Colonic mucosa (tissue), 4 donors: ENCODE results near the gene UNC5C. TPM values are rescaled to one million over a fixed set of nuclear protein-coding genes. Genes with fewer than 3 reads are reported as not detected.
"Not testable (repeated sequence)": the region's sequence is repeated elsewhere in the genome, so short reads cannot be mapped to it uniquely, and the experiment has no call there.

Experiments
- DNase-seq: peaks from one replicate; pipeline ENCODE4 v3.0.0-alpha.2; 2020
- H3K27ac ChIP-seq: fragments of 200-600 bp; one replicate; pipeline ENCODE4 v1.8.0; 2021
- H3K27me3 ChIP-seq: fragments of 200-600 bp; one replicate; pipeline ENCODE4 v1.8.0; 2021
- H3K36me3 ChIP-seq: fragments of 200-600 bp; one replicate; pipeline ENCODE4 v1.8.0; 2021
- H3K4me1 ChIP-seq: fragments of 200-600 bp; one replicate; pipeline ENCODE4 v1.8.0; 2021; ENCODE audit warnings: mild to moderate bottlenecking
- H3K4me3 ChIP-seq: fragments of 200-600 bp; one replicate; pipeline ENCODE4 v1.8.0; 2021
- H3K9ac ChIP-seq, 2 donors: one replicate each; pipeline ENCODE4 v1.7.0; 2013; ENCODE audit warnings: control low read depth in 2 of 2, low read depth in 2 of 2, low read length in 2 of 2
- H3K9me3 ChIP-seq: fragments of 200-600 bp; one replicate; pipeline ENCODE4 v1.8.0; 2021
- intact Hi-C: fragments of 100-400 bp; cut with DNase I; formaldehyde crosslinking; loops from one replicate; pipeline ENCODE4 v1.14.1; 2022
- total RNA-seq, 2 donors: library from RNA; stranded (reverse); fragmentation: NEBNext Ultra II Directional in 1 of 2; extraction: Animal tissue kit (Norgen Biotek cat#: 25700) in 1 of 2; gene quantifications; one replicate each; pipeline ENCODE4 v1.2.1, GENCODE V29; 2021
- TF ChIP-seq, protein P1 (sequence below): fragments of 200-600 bp; IDR thresholded peaks from one replicate; pipeline ENCODE4 v1.8.0; 2022; ENCODE audit warnings: antibody characterized with exemption, mild to moderate bottlenecking
- donor health status: healthy.
- donor health status: DM: no; HTN: no; CAD: no.
- donor health status: DM: no; HTN: no; CAD: no.

The UNC5C gene
- total RNA-seq, 2 donors from 2014 or later = 3.9 to 4.2 TPM

DNA sequence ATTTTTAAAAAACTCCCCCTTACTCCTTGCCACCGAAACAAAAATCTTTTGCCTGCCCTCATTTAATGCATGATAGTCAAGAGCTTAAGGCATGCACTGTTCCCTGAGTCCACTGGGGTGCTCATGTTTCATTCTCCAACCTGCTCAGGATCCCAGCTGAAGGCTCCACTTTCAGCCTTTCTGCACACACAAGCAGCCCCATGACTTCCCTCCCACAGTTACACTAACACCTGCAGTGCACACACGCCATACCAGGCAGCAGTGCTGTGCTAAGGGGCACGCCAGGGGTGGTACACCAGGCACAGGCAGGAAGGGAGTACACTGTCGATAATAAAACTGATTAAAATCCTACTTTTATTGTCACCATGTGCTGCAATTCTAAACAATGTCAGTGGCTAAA, 405.8 kb downstream of the UNC5C start:
- no peak for DNase-seq
- TF ChIP-seq, protein P1, sequence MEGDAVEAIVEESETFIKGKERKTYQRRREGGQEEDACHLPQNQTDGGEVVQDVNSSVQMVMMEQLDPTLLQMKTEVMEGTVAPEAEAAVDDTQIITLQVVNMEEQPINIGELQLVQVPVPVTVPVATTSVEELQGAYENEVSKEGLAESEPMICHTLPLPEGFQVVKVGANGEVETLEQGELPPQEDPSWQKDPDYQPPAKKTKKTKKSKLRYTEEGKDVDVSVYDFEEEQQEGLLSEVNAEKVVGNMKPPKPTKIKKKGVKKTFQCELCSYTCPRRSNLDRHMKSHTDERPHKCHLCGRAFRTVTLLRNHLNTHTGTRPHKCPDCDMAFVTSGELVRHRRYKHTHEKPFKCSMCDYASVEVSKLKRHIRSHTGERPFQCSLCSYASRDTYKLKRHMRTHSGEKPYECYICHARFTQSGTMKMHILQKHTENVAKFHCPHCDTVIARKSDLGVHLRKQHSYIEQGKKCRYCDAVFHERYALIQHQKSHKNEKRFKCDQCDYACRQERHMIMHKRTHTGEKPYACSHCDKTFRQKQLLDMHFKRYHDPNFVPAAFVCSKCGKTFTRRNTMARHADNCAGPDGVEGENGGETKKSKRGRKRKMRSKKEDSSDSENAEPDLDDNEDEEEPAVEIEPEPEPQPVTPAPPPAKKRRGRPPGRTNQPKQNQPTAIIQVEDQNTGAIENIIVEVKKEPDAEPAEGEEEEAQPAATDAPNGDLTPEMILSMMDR = no peak
- no peaks in the 10 kb centered on the region for H3K9me3 ChIP-seq
- no peaks in the 10 kb centered on the region for H3K4me1 ChIP-seq
- no peak overlapping the region for H3K4me3 ChIP-seq
- no peak overlapping the region for H3K9ac ChIP-seq
- no peaks in the 10 kb centered on the region for H3K27me3 ChIP-seq
- H3K27ac ChIP-seq = no peak overlapping the region
- H3K36me3 ChIP-seq = no peaks in the 10 kb centered on the region
- intact Hi-C loops = no loop called here

DNA sequence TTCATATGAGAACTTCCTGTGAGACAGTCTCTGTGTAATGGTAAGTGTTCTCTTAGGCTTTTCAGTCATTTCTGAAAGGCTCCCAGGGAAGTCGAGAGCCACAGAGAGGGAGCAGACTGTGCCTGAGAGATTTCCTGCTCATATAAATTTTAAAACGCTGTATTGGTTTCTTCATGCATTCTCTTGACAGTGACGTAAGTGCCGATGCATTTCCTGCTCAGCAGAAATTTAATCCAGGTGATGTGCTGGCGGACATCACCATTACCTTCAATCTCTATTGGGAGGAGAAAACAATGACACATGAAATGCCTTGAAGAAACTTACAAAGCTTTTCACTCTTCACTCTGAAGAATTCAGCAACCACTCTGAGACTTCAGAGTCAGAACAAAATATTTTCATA, 407.4 kb downstream of the UNC5C start:
- Histone ChIP-seq H3K36me3 (no peaks in the 10 kb centered on the region), H3K27ac (no peak overlapping the region), H3K4me1 (no peaks in the 10 kb centered on the region), H3K9ac (no peak overlapping the region), H3K4me3 (no peak overlapping the region), H3K9me3 (no peaks in the 10 kb centered on the region), H3K27me3 (no peaks in the 10 kb centered on the region)
- TF ChIP-seq, protein P1 = no peak
- DNase-seq = no peak
- intact Hi-C loops = no loop called here

DNA sequence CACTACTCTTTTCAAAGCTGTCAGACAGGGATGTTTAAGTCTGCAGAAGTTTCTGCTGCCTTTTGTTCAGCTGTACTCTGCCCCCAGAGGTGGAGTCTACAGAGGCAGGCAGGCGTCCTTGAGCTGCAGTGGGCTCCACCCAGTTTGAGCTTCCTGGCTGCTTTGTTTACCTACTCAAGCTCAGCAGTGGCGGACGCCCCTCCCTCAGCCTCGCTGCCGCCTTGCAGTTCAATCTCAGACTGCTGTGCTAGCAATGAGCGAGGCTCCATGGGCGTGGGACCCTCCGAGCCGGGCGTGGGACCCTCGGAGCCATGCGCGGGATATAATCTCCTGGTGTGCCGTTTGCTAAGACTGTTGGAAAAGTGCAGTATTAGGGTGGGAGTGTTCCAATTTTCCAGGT, 409.3 kb downstream of the UNC5C start:
- H3K27ac ChIP-seq, intact Hi-C loops, H3K4me1 ChIP-seq, H3K4me3 ChIP-seq, H3K9ac ChIP-seq, H3K36me3 ChIP-seq, H3K9me3 ChIP-seq, H3K27me3 ChIP-seq, DNase-seq: not testable (repeated sequence)

DNA sequence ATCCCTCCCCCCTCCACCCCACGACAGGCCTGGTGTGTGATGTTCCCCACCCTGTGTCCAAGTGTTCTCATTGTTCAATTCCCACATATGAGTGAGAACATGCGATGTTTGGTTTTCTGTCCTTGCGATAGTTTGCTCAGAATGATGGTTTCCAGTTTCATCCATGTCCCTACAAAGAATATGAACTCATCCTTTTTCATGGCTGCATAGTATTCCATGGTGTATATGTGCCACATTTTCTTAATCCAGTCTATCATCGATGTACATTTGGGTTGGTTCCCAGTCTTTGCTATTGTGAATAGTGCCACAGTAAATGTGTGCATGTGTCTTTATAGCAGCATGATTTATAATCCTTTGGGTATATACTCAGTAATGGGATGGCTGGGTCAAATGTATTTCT, 414.8 kb downstream of the UNC5C start:
- H3K4me3 ChIP-seq, H3K36me3 ChIP-seq, H3K27me3 ChIP-seq, H3K9ac ChIP-seq, H3K9me3 ChIP-seq, H3K4me1 ChIP-seq, DNase-seq, H3K27ac ChIP-seq, intact Hi-C loops: not testable (repeated sequence)

DNA sequence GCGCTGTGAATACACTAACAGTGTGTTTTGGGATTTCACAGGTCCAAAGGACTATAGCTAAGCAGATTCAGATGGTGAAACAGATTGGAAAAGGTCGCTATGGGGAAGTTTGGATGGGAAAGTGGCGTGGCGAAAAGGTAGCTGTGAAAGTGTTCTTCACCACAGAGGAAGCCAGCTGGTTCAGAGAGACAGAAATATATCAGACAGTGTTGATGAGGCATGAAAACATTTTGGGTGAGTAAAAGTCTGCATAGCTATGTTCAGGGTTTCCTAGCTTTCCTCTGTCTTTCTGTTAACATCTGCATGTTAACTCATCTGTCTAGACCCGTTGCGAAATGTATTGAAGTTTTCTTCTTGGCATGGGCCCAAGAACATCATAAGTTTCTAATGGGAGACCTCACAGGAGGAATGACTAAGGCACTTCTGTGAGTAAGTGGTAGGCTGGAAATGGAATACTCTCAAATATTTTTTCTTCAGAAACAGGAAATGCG, 418.9 kb downstream of the UNC5C start:
- Histone ChIP-seq H3K9ac (no peak overlapping the region), H3K27me3 (no peaks in the 10 kb centered on the region), H3K36me3 (no peaks in the 10 kb centered on the region), H3K4me1 (no peaks in the 10 kb centered on the region), H3K27ac (no peak overlapping the region), H3K9me3 (no peaks in the 10 kb centered on the region), H3K4me3 (no peak overlapping the region)
- TF ChIP-seq, protein P1 = no peak
- peak; percentile 29 for DNase-seq
- intact Hi-C loops = loop anchor here (10.0 kb wide), 1 partner anchor 505 kb away; no protein-coding TSS in a partner anchor

DNA sequence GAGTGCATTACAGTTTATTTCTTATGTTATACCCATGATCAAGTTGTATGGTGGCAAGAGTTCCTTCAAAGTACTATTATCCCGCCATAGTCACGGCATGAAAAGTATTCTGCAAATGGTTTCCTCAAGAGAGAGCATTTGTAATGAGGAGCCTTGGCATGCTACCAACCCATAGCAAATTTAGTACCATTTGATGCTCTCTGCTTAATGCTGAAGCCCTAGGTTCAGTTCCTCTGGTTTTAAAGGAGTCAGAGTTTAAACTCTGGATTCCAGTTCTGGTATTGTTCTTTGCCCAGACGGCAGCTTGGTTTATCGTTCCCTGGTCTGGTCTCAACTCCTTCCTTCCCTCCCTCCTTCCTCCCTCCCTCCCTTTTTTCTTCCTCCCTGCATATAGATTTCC, 419.7 kb downstream of the UNC5C start:
- H3K4me1 ChIP-seq = no peaks in the 10 kb centered on the region
- no peak for DNase-seq
- H3K36me3 ChIP-seq = no peaks in the 10 kb centered on the region
- no peaks in the 10 kb centered on the region for H3K9me3 ChIP-seq
- no peaks in the 10 kb centered on the region for H3K27me3 ChIP-seq
- H3K4me3 ChIP-seq = no peak overlapping the region
- intact Hi-C loops = loop anchor here (10.0 kb wide), 1 partner anchor 504 kb away; no protein-coding TSS in a partner anchor
- no peak overlapping the region for H3K9ac ChIP-seq
- no peak overlapping the region for H3K27ac ChIP-seq
- TF ChIP-seq, protein P1 = no peak
